ENCODE measurements around the gene IFITM1.

DNA sequence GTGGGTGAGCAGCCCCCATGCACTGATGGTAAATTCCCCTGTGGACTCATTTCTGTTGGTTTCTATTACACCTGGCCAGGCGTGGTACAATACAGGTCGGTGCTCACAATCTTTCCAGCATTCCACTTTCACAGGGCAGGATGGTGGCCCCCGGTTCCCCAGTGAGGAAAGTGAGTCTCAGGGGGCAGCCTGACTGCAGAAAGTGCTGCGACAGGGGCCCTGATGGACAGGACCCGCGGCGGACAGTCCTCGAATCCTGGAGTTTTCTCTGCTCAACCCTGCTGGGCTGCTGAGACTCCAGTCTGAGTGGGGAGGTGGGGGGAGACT, 28.0 kb upstream of the IFITM1 start:
- TF ChIP-seq, protein P1, sequence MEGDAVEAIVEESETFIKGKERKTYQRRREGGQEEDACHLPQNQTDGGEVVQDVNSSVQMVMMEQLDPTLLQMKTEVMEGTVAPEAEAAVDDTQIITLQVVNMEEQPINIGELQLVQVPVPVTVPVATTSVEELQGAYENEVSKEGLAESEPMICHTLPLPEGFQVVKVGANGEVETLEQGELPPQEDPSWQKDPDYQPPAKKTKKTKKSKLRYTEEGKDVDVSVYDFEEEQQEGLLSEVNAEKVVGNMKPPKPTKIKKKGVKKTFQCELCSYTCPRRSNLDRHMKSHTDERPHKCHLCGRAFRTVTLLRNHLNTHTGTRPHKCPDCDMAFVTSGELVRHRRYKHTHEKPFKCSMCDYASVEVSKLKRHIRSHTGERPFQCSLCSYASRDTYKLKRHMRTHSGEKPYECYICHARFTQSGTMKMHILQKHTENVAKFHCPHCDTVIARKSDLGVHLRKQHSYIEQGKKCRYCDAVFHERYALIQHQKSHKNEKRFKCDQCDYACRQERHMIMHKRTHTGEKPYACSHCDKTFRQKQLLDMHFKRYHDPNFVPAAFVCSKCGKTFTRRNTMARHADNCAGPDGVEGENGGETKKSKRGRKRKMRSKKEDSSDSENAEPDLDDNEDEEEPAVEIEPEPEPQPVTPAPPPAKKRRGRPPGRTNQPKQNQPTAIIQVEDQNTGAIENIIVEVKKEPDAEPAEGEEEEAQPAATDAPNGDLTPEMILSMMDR (IDR thresholded peaks at IDR 0.05) = no peak
- TF ChIP-seq EZH2 (IDR thresholded peaks at IDR 0.05) = no peak
- TF ChIP-seq EZH2phosphoT487 (IDR thresholded peaks at IDR 0.05) = no peak
